ENCODE measurements around the gene POLN. TPM values are rescaled to one million over a fixed set of nuclear protein-coding genes. Genes with fewer than 3 reads are reported as not detected.

The POLN gene
- total and polyA plus RNA-seq, 2 of the 4 experiments (the other 2 are of a cell fraction): 0.63 to 0.72 TPM

- no peak overlapping the region for H3K14ac ChIP-seq (replicated peaks; ENCODE audit: low read depth, low read length)
- no peak overlapping the region for H3K27ac ChIP-seq (ENCODE audit: insufficient read depth, low read length)
- no peak overlapping the region for H3K4ac ChIP-seq (ENCODE audit: low read depth, low read length)
- 94% methylated on average over 6 of the region's 9 CpGs; no CpG with 5 or more reads in 1 of the 2 experiments for WGBS, 2 experiments (ENCODE audit: extremely low coverage in 2 of 2, insufficient read length in 1 of 2)
- POLR2A ChIA-PET (ENCODE audit: unreplicated experiment): no interaction called here
- no peak overlapping the region for H2AFZ ChIP-seq (replicated peaks; ENCODE audit: low read length, poor library complexity)
- H3K9ac ChIP-seq (ENCODE audit: low read depth, low read length): no peak overlapping the region
- H3K23ac ChIP-seq (ENCODE audit: low read depth, low read length): no peak overlapping the region
- H2BK20ac ChIP-seq (ENCODE audit: low read depth, low read length): no peak overlapping the region
- no peak overlapping the region for H3K4me3 ChIP-seq (ENCODE audit: insufficient read depth, low read depth, low read length)
- intact Hi-C loops (cut with micrococcal nuclease) (no loop called here), in situ Hi-C loops (cut with MboI; ENCODE audit: low sequenced_read_pairs) (no loop called here), dilution Hi-C loops (cut with HindIII; ENCODE audit: low sequenced_read_pairs, unreplicated experiment) (no loop called here)
- H3K9me3 ChIP-seq (ENCODE audit: control insufficient read depth, insufficient read depth, low read length): no peaks in the 10 kb centered on the region
- H2AK9ac ChIP-seq (replicated peaks; ENCODE audit: low read depth, low read length, poor library complexity): no peak overlapping the region
- TF ChIP-seq RFX5 (IDR thresholded peaks at IDR 0.05; ENCODE audit: low read depth, low read length) (no peak), BHLHE40 (IDR thresholded peaks at IDR 0.05; ENCODE audit: low read depth, low read length) (no peak), MAZ (IDR thresholded peaks at IDR 0.05; ENCODE audit: borderline replicate concordance, low read depth, low read length) (no peak), SMC3 (IDR thresholded peaks at IDR 0.05; ENCODE audit: low read depth, low read length) (no peak), CTCF (conservative IDR thresholded peaks at IDR 0.05; ENCODE audit: low read depth, low read length) (no peak), NFE2L2 (IDR thresholded peaks at IDR 0.05; ENCODE audit: low read depth, low read length) (no peak), CEBPB (IDR thresholded peaks at IDR 0.05; ENCODE audit: low read depth, low read length) (no peak), RAD21 (IDR thresholded peaks at IDR 0.05; ENCODE audit: low read length) (no peak), MXI1 (IDR thresholded peaks at IDR 0.05; ENCODE audit: borderline replicate concordance, low read depth, low read length) (no peak), USF2 (IDR thresholded peaks at IDR 0.05; ENCODE audit: low read depth, low read length) (no peak), MAFK (IDR thresholded peaks at IDR 0.05; ENCODE audit: low read depth, low read length) (no peak), FOS (IDR thresholded peaks at IDR 0.05; ENCODE audit: low read depth, low read length) (no peak), POLR2A (IDR thresholded peaks at IDR 0.05; ENCODE audit: low read depth, low read length) (no peak), RCOR1 (IDR thresholded peaks at IDR 0.05; ENCODE audit: insufficient replicate concordance, low read length) (no peak), CHD1 (IDR thresholded peaks at IDR 0.05; ENCODE audit: low read depth, low read length) (no peak)
- H3K4me2 ChIP-seq (ENCODE audit: low read depth, low read length): no peak overlapping the region
- no peak overlapping the region for H4K5ac ChIP-seq (ENCODE audit: low read depth, low read length)
- H2AK5ac ChIP-seq (ENCODE audit: low read depth, low read length): no peak overlapping the region
- H3K79me1 ChIP-seq (ENCODE audit: low read depth in 1 of 2, low read length in 2 of 2): no peaks in the 10 kb centered on the region
- H4K20me1 ChIP-seq (ENCODE audit: insufficient read depth, low read length): peaks cover 8% of the 10 kb centered on the region; the same call in 1 of the 2 replicates
- H2BK15ac ChIP-seq (ENCODE audit: low read depth, low read length): no peak overlapping the region
- H3K56ac ChIP-seq (ENCODE audit: extremely low read depth, insufficient read depth, low read length): no peak overlapping the region
- H4K91ac ChIP-seq (ENCODE audit: insufficient read depth, low read depth, low read length): no peak overlapping the region
- ATAC-seq (ENCODE audit: low read depth) (no peak), DNase-seq (no peak)
- H4K8ac ChIP-seq (ENCODE audit: low read depth in 2 of 2, low read length in 2 of 2): no peak overlapping the region
- H2BK120ac ChIP-seq (ENCODE audit: low read depth, low read length): no peak overlapping the region
- no peaks in the 10 kb centered on the region for H3K27me3 ChIP-seq (ENCODE audit: control insufficient read depth, insufficient read depth, low read length)
- CTCF ChIA-PET: interaction anchor here (0.5 kb wide), 1 partner anchor 101 kb away, joined by 4 read pairs; no protein-coding TSS in a partner anchor
- no peak overlapping the region for H2BK5ac ChIP-seq (ENCODE audit: low read depth, low read length, poor library complexity, severe bottlenecking)
- no peaks in the 10 kb centered on the region for H3K36me3 ChIP-seq (ENCODE audit: control insufficient read depth, insufficient read depth, low read length)
- H3K18ac ChIP-seq (ENCODE audit: low read depth, low read length): no peak overlapping the region
- peaks cover 12% of the 10 kb centered on the region for H3K4me1 ChIP-seq (ENCODE audit: control insufficient read depth, insufficient read depth, low read length)
- peaks cover 2% of the 10 kb centered on the region; the same call in 1 of the 2 replicates for H3K9me1 ChIP-seq (ENCODE audit: insufficient read depth, low read length)
- BruUV-seq (replicated peaks): no TSS peak
These were observed 48.6 kb upstream of the POLN start for GRCh38 chr4:2290488-2290887.

Data from IMR-90 (cell line).